ENCODE measurements around the gene PAM.

DNA sequence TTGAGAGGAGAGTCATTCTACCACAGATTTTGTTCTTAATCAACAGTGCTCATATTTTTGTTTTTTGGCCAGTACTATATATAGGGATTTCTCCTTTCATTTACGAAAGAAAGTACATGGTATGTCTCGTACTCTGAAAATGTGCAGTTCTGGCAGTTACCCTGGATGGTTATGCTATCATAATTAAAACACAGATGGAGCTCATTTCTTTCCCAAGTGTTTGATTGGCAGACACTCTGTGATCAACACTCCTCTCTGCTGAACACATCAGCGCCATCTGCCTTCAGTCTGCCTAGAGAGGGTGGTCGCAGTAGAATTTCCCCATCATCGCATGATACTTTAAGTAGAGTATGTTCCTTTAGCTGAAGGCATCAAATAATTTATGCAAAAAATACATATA, 64.5 kb downstream of the PAM start:
- TF ChIP-seq CTCF (conservative IDR thresholded peaks at IDR 0.05; ENCODE audit: low read depth, low read length): peak; percentile 19; the same call in 1 of the 2 replicates
- no peak for TF ChIP-seq EZH2 (IDR thresholded peaks at IDR 0.05; ENCODE audit: low read length, unreplicated experiment)

All from PC-3 (cell line).